Lung (tissue), 12 donors: ENCODE measurements around the gene PRRT2. TPM values are rescaled to one million over a fixed set of nuclear protein-coding genes. Genes with fewer than 3 reads are reported as not detected.

ENCODE experiments used
- ATAC-seq: fragments of 200-7000 bp; cut with Tn5 transposase; one replicate; pipeline ENCODE4 v1.9.1; 2020; ENCODE audit warnings: moderate number of reproducible peaks; ENCODE audit not compliant: insufficient read depth, low FRiP score
- DNase-seq, 3 donors: peaks; one replicate each; pipeline ENCODE4 v3.0.0-alpha.2; 2013 to 2017
- H3K27ac ChIP-seq, 2 donors: one replicate each; pipeline ENCODE4 v1.5.1; 2013; ENCODE audit warnings: mild to moderate bottlenecking in 2 of 2, moderate library complexity in 2 of 2, control low read depth in 1 of 2, inconsistent platforms in 1 of 2, low read depth in 1 of 2, low read length in 1 of 2
- H3K27me3 ChIP-seq, 3 donors: one replicate each; pipeline ENCODE4 v1.5.1; 2013; ENCODE audit warnings: low read length in 2 of 3; ENCODE audit not compliant: control insufficient read depth in 3 of 3, insufficient read depth in 3 of 3
- H3K36me3 ChIP-seq, 4 donors: one replicate each; pipeline ENCODE4 v1.5.1; 2013; ENCODE audit warnings: low read length in 4 of 4, mild to moderate bottlenecking in 1 of 4, moderate library complexity in 1 of 4; ENCODE audit not compliant: control insufficient read depth in 4 of 4, insufficient read depth in 4 of 4
- H3K4me1 ChIP-seq, 5 donors: one replicate each; pipeline ENCODE4 v1.5.1; 2013; ENCODE audit warnings: low read length in 5 of 5, mild to moderate bottlenecking in 2 of 5, moderate library complexity in 1 of 5; ENCODE audit not compliant: control insufficient read depth in 5 of 5, insufficient read depth in 5 of 5
- H3K4me3 ChIP-seq: one replicate; pipeline ENCODE4 v1.5.1; 2013; ENCODE audit warnings: mild to moderate bottlenecking, control low read depth, moderate library complexity
- H3K9ac ChIP-seq, 2 donors: one replicate each; pipeline ENCODE4 v1.5.1; 2013; ENCODE audit warnings: low read length in 2 of 2, control low read depth in 1 of 2; ENCODE audit not compliant: insufficient read depth in 1 of 2
- H3K9me3 ChIP-seq, 4 donors: one replicate each; pipeline ENCODE4 v1.5.1; 2013; ENCODE audit warnings: low read length in 3 of 4, mild to moderate bottlenecking in 1 of 4, moderate library complexity in 1 of 4; ENCODE audit not compliant: control insufficient read depth in 4 of 4, insufficient read depth in 3 of 4
- CTCF ChIP-seq: IDR thresholded peaks from 2 replicates; pipeline ENCODE4 v1.5.1; 2012; ENCODE audit warnings: mild to moderate bottlenecking; ENCODE audit errors: control extremely low read depth, extremely low read depth
- WGBS, 2 donors: extraction: QIAGEN DNeasy Blood & Tissue Kit; methylation state at CpG; one replicate each; pipeline ENCODE4 v1.1.7; 2013; 5-methylcytosine and 5-hydroxymethylcytosine counted together
- polyA plus RNA-seq, 2 donors: library from polyadenylated mRNA; stranded (reverse); fragments of 200-250 nt; gene quantifications; one replicate each; pipeline ENCODE4 v1.2.1, GENCODE V29; 2013
- total RNA-seq, 2 donors: library from RNA; depleted of rRNA in 1 of 2; stranded (reverse); fragments of >200 nt in 1 of 2; gene quantifications; one replicate each; pipeline ENCODE4 v1.2.1, GENCODE V29; 2014 to 2021
- donor health status: control.
- donor health status: control.
- donor health status: Bipolar disorder and iron deficiency.
- donor health status: healthy.
- donor health status: DM: yes; HTN: yes; CAD: no.

The PRRT2 gene
- total and polyA plus RNA-seq, 4 donors: 0.49 to 6.5 (median 1.5) TPM

GRCh38 chr16:29815793-29816693, 4.0 kb downstream of the PRRT2 start, which contains the start of gene PAGR1:
Gene PAGR1 (plus strand): TSS chr16:29816152. CDS start chr16:29816526, 374 bp downstream.
- Histone ChIP-seq H3K27ac (peak within 1 kb of the TSS; percentile 95 to 96), H3K4me1 (peaks cover 0 to 63% (median 17%) of the 10 kb centered on the region in 5 donors), H3K36me3 (peaks cover 0 to 16% (median 9%) of the 10 kb centered on the region in 4 donors), H3K9me3 (no peaks in the 10 kb centered on the region), H3K27me3 (no peaks in the 10 kb centered on the region), H3K9ac (peak within 1 kb of the TSS in 1 of 2 donors; percentile 84), H3K4me3 (peak within 1 kb of the TSS; percentile 70)
- peak; percentile 52 for TF ChIP-seq CTCF
- 0% methylated on average over 65 to 70 of the region's 70 CpGs for WGBS, 2 donors
- peak; percentile 99 to 100 (median 99) for DNase-seq
- peak; percentile 70 for ATAC-seq

GRCh38 chr16:29816694-29817441, 4.9 kb downstream of the PRRT2 start:
- no peak for ATAC-seq

GRCh38 chr16:29818082-29818481, 6.1 kb downstream of the PRRT2 start:
- Histone ChIP-seq H3K36me3 (peaks cover 0 to 16% (median 9%) of the 10 kb centered on the region in 4 donors), H3K9ac (no peak overlapping the region), H3K27me3 (no peaks in the 10 kb centered on the region), H3K4me1 (peaks cover 0 to 56% (median 16%) of the 10 kb centered on the region in 5 donors), H3K4me3 (no peak overlapping the region), H3K27ac (no peak overlapping the region), H3K9me3 (no peaks in the 10 kb centered on the region)
- no peak for TF ChIP-seq CTCF
- ATAC-seq: no peak
- 77 to 92% methylated on average over 4 of the region's 4 CpGs for WGBS, 2 donors
- DNase-seq: no peak

More at GRCh38 chr16:29816694-29817441, 4.9 kb downstream of the PRRT2 start:
- 1 to 2% methylated on average over 35 to 37 of the region's 37 CpGs for WGBS, 2 donors
- Histone ChIP-seq H3K9ac (peak overlapping the region in 1 of 2 donors; percentile 58), H3K36me3 (peaks cover 0 to 16% (median 9%) of the 10 kb centered on the region in 4 donors), H3K4me3 (peak overlapping the region; percentile 70), H3K4me1 (peaks cover 0 to 66% (median 17%) of the 10 kb centered on the region in 5 donors), H3K27ac (peak overlapping the region; percentile 95 to 96), H3K27me3 (no peaks in the 10 kb centered on the region), H3K9me3 (no peaks in the 10 kb centered on the region)
- DNase-seq: peak; percentile 65 to 70 (median 67)
- TF ChIP-seq CTCF: no peak
